Activated CD8-positive, alpha-beta T cell treated with anti-CD3 and anti-CD28 coated beads for 36 hours (primary cell): ENCODE data around the gene EPO. TPM values are rescaled to one million over a fixed set of nuclear protein-coding genes. Genes with fewer than 3 reads are reported as not detected.
A peak's percentile ranks its signal among the peaks of the same experiment; 100 is the strongest.

ENCODE experiments used
- ATAC-seq: fragments of 200-7000 bp; cut with Tn5 transposase; one replicate; pipeline ENCODE4 v1.10.0; 2021; ENCODE audit warnings: mild to moderate bottlenecking, moderate library complexity
- CTCF ChIA-PET: fragments of 350-600 bp; sonication (Branson Sonifier 250); formaldehyde crosslinking; loops from one replicate; lab custom pipeline; 2021; ENCODE audit warnings: antibody characterized with exemption; lab: Charles Lee
- POLR2A ChIA-PET: fragments of 350-600 bp; sonication (Branson Sonifier 250); formaldehyde crosslinking; loops from one replicate; lab custom pipeline; 2021; ENCODE audit warnings: antibody characterized with exemption; lab: Charles Lee
- DNase-seq: peaks from one replicate; pipeline ENCODE4 v3.0.0-alpha.2; 2020
- H3K27ac Mint-ChIP-seq: one replicate; pipeline ENCODE4 v1.8.0; 2021; ENCODE audit warnings: mild to moderate bottlenecking, mixed read lengths
- H3K27me3 Mint-ChIP-seq: one replicate; pipeline ENCODE4 v1.8.0; 2021; ENCODE audit warnings: mixed read lengths
- H3K36me3 Mint-ChIP-seq: one replicate; pipeline ENCODE4 v1.8.0; 2021; ENCODE audit warnings: low read depth, mixed read lengths
- H3K4me1 Mint-ChIP-seq: one replicate; pipeline ENCODE4 v1.8.0; 2021; ENCODE audit warnings: low read depth, mixed read lengths
- H3K4me3 Mint-ChIP-seq: one replicate; pipeline ENCODE4 v1.8.0; 2021; ENCODE audit warnings: mild to moderate bottlenecking, moderate library complexity, mixed read lengths
- H3K9me3 Mint-ChIP-seq: one replicate; pipeline ENCODE4 v1.8.0; 2021; ENCODE audit warnings: mixed read lengths
- CTCF ChIP-seq: fragments of 200-600 bp; IDR thresholded peaks from one replicate; pipeline ENCODE4 v1.8.0; 2022; ENCODE audit warnings: antibody characterized with exemption, mild to moderate bottlenecking
- intact Hi-C: fragments of 100-400 bp; cut with micrococcal nuclease; formaldehyde crosslinking; loops from one replicate; pipeline ENCODE4 v1.10.0; 2022
- total RNA-seq, 2 experiments: library from RNA; stranded (reverse); gene quantifications; one replicate each; pipeline ENCODE4 v1.2.3, GENCODE V29; 2021

EPO gene
- total RNA-seq, 2 experiments from 2014 or later, result not detected

- DNase-seq, result peak; percentile 47
- no peaks in the 10 kb centered on the region for H3K9me3 Mint-ChIP-seq
These were observed 45.7 kb upstream of the EPO start for GRCh38 chr7:100674411-100675104.

GRCh38 chr7:100675105-100675451, 45.2 kb upstream of the EPO start:
- DNase-seq (peak; percentile 46), ATAC-seq (no peak)
- H3K36me3 Mint-ChIP-seq, result peaks cover 25% of the 10 kb centered on the region
- peak overlapping the region; percentile 94 for H3K4me3 Mint-ChIP-seq
- H3K9me3 Mint-ChIP-seq, result no peaks in the 10 kb centered on the region
- peak overlapping the region; percentile 90 for H3K27ac Mint-ChIP-seq
- ChIA-PET POLR2A (interaction anchor here (0.6 to 7.7 kb wide), 7 partner anchors 8 to 136 kb away, joined by 3 to 94 read pairs (median 3); partner anchors contain the start of genes AGFG2 and GIGYF1), CTCF (interaction anchor here (1.1 to 10.9 kb wide), 3 partner anchors 16 to 90 kb away, joined by 4 to 105 read pairs (median 4); partner anchors contain the start of gene POP7)
- peaks cover 17% of the 10 kb centered on the region for H3K4me1 Mint-ChIP-seq
- intact Hi-C loops, result loop anchor here (10.0 kb wide), 1 partner anchor 70 kb away; the partner anchor contains the start of gene PCOLCE
- H3K27me3 Mint-ChIP-seq, result no peaks in the 10 kb centered on the region
- no peak for TF ChIP-seq CTCF

More at GRCh38 chr7:100674411-100675104, 45.7 kb upstream of the EPO start:
- Mint-ChIP-seq H3K36me3 (peaks cover 22% of the 10 kb centered on the region), H3K4me3 (peak overlapping the region; percentile 94), H3K27ac (peak overlapping the region; percentile 90), H3K4me1 (peaks cover 16% of the 10 kb centered on the region), H3K27me3 (no peaks in the 10 kb centered on the region)
- CTCF ChIA-PET, result interaction anchor here (0.6 to 10.9 kb wide), 5 partner anchors 16 to 229 kb away, joined by 3 to 105 read pairs (median 4); partner anchors contain the start of genes POP7 and SLC12A9
- POLR2A ChIA-PET, result interaction anchor here (0.6 to 7.7 kb wide), 7 partner anchors 9 to 135 kb away, joined by 3 to 94 read pairs (median 3); partner anchors contain the start of genes AGFG2 and GIGYF1
- intact Hi-C loops, result loop anchor here (10.0 kb wide), 1 partner anchor 70 kb away; the partner anchor contains the start of gene PCOLCE
- ATAC-seq, result no peak
- TF ChIP-seq CTCF, result no peak

- intact Hi-C loops, result loop anchor here (10.0 kb wide), 1 partner anchor 71 kb away; the partner anchor contains the start of gene PCOLCE
- peak; percentile 56 for ATAC-seq
- no peak for TF ChIP-seq CTCF
- Mint-ChIP-seq H3K27me3 (no peaks in the 10 kb centered on the region), H3K4me3 (peak overlapping the region; percentile 83), H3K4me1 (peaks cover 20% of the 10 kb centered on the region), H3K36me3 (peaks cover 28% of the 10 kb centered on the region), H3K9me3 (no peaks in the 10 kb centered on the region), H3K27ac (peak overlapping the region; percentile 82)
- POLR2A ChIA-PET, result interaction anchor here (0.7 to 7.7 kb wide), 7 partner anchors 9 to 92 kb away, joined by 3 to 94 read pairs (median 4); partner anchors contain the start of gene GIGYF1
- CTCF ChIA-PET, result interaction anchor here (0.7 to 10.9 kb wide), 7 partner anchors 15 to 193 kb away, joined by 3 to 105 read pairs (median 5); partner anchors contain the start of gene POP7
- DNase-seq, result peak; percentile 90
These were observed 44.5 kb upstream of the EPO start for GRCh38 chr7:100675581-100676350.

- intact Hi-C loops, result loop anchor here (10.0 kb wide), 1 partner anchor 72 kb away; the partner anchor contains the start of gene PCOLCE
- peaks cover 23% of the 10 kb centered on the region for H3K4me1 Mint-ChIP-seq
- ATAC-seq, result no peak
- ChIA-PET CTCF (interaction anchor here (0.6 to 10.9 kb wide), 7 partner anchors 14 to 194 kb away, joined by 3 to 105 read pairs (median 5); partner anchors contain the start of gene POP7), POLR2A (interaction anchor here (0.6 to 7.7 kb wide), 6 partner anchors 15 to 666 kb away, joined by 3 to 94 read pairs (median 4); partner anchors contain the start of gene GIGYF1)
- H3K36me3 Mint-ChIP-seq, result peaks cover 29% of the 10 kb centered on the region
- no peaks in the 10 kb centered on the region for H3K9me3 Mint-ChIP-seq
- no peaks in the 10 kb centered on the region for H3K27me3 Mint-ChIP-seq
- no peak for DNase-seq
- peak overlapping the region; percentile 72 for H3K27ac Mint-ChIP-seq
- H3K4me3 Mint-ChIP-seq, result peak overlapping the region; percentile 83
- TF ChIP-seq CTCF, result no peak
These were observed 43.6 kb upstream of the EPO start for GRCh38 chr7:100676501-100677306.
